ENCODE results near the gene KRTAP10-3.

DNA sequence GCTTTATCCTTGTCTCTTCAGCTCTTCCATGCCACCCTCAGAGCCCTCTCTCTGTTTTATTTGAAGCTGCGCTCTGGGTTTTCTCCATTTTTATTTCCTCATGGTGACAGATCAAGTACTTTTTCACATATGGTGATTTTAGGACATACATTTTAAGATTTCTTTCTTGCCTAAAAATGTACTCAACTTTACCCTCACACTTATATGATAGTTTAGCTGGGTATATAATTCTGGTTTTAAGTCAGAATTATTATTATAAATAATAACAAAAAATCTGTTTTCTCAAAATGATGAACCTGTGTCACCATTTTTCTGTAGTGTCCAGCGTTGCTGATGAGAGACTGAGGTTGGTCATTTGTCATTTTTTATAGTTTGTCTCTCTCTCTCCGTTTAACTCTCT lies 22.6 kb upstream of the KRTAP10-3 start:
- no peak for TF ChIP-seq RBFOX2 (IDR thresholded peaks at IDR 0.05; ENCODE audit: low read depth, low read length)
- TF ChIP-seq MYC (IDR thresholded peaks at IDR 0.05; ENCODE audit: low read depth, low read length): no peak
- TF ChIP-seq MYC (CRISPR knock-in tag; IDR thresholded peaks at IDR 0.05; ENCODE audit: borderline replicate concordance, low read depth): no peak
- TF ChIP-seq, protein P1, sequence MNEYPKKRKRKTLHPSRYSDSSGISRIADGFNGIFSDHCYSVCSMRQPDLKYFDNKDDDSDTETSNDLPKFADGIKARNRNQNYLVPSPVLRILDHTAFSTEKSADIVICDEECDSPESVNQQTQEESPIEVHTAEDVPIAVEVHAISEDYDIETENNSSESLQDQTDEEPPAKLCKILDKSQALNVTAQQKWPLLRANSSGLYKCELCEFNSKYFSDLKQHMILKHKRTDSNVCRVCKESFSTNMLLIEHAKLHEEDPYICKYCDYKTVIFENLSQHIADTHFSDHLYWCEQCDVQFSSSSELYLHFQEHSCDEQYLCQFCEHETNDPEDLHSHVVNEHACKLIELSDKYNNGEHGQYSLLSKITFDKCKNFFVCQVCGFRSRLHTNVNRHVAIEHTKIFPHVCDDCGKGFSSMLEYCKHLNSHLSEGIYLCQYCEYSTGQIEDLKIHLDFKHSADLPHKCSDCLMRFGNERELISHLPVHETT (CRISPR knock-in tag; conservative IDR thresholded peaks at IDR 0.05 in 1 of 2, IDR thresholded peaks at IDR 0.05 in 1 of 2): no peak
- TF ChIP-seq, protein P2, sequence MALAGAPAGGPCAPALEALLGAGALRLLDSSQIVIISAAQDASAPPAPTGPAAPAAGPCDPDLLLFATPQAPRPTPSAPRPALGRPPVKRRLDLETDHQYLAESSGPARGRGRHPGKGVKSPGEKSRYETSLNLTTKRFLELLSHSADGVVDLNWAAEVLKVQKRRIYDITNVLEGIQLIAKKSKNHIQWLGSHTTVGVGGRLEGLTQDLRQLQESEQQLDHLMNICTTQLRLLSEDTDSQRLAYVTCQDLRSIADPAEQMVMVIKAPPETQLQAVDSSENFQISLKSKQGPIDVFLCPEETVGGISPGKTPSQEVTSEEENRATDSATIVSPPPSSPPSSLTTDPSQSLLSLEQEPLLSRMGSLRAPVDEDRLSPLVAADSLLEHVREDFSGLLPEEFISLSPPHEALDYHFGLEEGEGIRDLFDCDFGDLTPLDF (CRISPR knock-in tag; IDR thresholded peaks at IDR 0.05): no peak
- TF ChIP-seq, protein P3, sequence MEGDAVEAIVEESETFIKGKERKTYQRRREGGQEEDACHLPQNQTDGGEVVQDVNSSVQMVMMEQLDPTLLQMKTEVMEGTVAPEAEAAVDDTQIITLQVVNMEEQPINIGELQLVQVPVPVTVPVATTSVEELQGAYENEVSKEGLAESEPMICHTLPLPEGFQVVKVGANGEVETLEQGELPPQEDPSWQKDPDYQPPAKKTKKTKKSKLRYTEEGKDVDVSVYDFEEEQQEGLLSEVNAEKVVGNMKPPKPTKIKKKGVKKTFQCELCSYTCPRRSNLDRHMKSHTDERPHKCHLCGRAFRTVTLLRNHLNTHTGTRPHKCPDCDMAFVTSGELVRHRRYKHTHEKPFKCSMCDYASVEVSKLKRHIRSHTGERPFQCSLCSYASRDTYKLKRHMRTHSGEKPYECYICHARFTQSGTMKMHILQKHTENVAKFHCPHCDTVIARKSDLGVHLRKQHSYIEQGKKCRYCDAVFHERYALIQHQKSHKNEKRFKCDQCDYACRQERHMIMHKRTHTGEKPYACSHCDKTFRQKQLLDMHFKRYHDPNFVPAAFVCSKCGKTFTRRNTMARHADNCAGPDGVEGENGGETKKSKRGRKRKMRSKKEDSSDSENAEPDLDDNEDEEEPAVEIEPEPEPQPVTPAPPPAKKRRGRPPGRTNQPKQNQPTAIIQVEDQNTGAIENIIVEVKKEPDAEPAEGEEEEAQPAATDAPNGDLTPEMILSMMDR (IDR thresholded peaks at IDR 0.05 in 2 of 3, conservative IDR thresholded peaks at IDR 0.05 in 1 of 3; ENCODE audit: insufficient read depth in 2 of 3, low read depth in 1 of 3, low read length in 3 of 3): no peak
- no peak for TF ChIP-seq FOXA3 (CRISPR knock-in tag; conservative IDR thresholded peaks at IDR 0.05 in 1 of 2, IDR thresholded peaks at IDR 0.05 in 1 of 2)
- no peak for TF ChIP-seq YY1 (IDR thresholded peaks at IDR 0.05; ENCODE audit: borderline replicate concordance in 1 of 3, control insufficient read depth in 1 of 3, extremely low read depth in 1 of 3, insufficient read depth in 3 of 3, insufficient read length in 1 of 3, insufficient replicate concordance in 2 of 3, low read depth in 1 of 3, low read length in 2 of 3)
- TF ChIP-seq FOXK1 (CRISPR knock-in tag; IDR thresholded peaks at IDR 0.05; ENCODE audit: borderline replicate concordance): no peak
- TF ChIP-seq, protein P4, sequence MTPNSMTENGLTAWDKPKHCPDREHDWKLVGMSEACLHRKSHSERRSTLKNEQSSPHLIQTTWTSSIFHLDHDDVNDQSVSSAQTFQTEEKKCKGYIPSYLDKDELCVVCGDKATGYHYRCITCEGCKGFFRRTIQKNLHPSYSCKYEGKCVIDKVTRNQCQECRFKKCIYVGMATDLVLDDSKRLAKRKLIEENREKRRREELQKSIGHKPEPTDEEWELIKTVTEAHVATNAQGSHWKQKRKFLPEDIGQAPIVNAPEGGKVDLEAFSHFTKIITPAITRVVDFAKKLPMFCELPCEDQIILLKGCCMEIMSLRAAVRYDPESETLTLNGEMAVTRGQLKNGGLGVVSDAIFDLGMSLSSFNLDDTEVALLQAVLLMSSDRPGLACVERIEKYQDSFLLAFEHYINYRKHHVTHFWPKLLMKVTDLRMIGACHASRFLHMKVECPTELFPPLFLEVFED (CRISPR knock-in tag; conservative IDR thresholded peaks at IDR 0.05): no peak
- TF ChIP-seq SMARCA5 (IDR thresholded peaks at IDR 0.05): no peak
- no peak for TF ChIP-seq NRF1 (conservative IDR thresholded peaks at IDR 0.05 in 1 of 2, IDR thresholded peaks at IDR 0.05 in 1 of 2)
